ENCODE results near the gene RNF113B.

GRCh38 chr13:98223741-98224140, 46.7 kb upstream of the RNF113B start:
- no peak for TF ChIP-seq CTCF (IDR thresholded peaks at IDR 0.05)
- no peak for TF ChIP-seq ZFX (IDR thresholded peaks at IDR 0.05; ENCODE audit: borderline replicate concordance)
